A549 (cell line): ENCODE results near the gene ABCA3.

Source experiments
- CEBPB ChIP-seq, 2 experiments: fragments of >200 bp in 1 of 2; sonication (Bioruptor Twin) in 1 of 2; formaldehyde crosslinking in 1 of 2; IDR thresholded peaks; 2 replicates each; pipeline ENCODE4 v1.6.1; 2012 to 2016
- CHD2 ChIP-seq: fragments of 150-350 bp; IDR thresholded peaks from 2 replicates; pipeline ENCODE4 v1.6.1; 2014; ENCODE audit warnings: low read length; ENCODE audit not compliant: partially characterized antibody
- E2F6 ChIP-seq: IDR thresholded peaks from 2 replicates; pipeline ENCODE4 v1.6.1; 2012; ENCODE audit warnings: low read depth, borderline replicate concordance
- MYC ChIP-seq: IDR thresholded peaks from 2 replicates; pipeline ENCODE4 v1.6.1; 2012; ENCODE audit warnings: mild to moderate bottlenecking, inconsistent platforms, low read length, improper control_type of control experiment, borderline replicate concordance
- PBX3 ChIP-seq: IDR thresholded peaks from 2 replicates; pipeline ENCODE4 v1.6.1; 2012
- ZC3H11A ChIP-seq: fragments of 450-650 bp; IDR thresholded peaks from 2 replicates; pipeline ENCODE4 v1.6.1; 2014; ENCODE audit warnings: antibody characterized with exemption, mild to moderate bottlenecking
- TF ChIP-seq, protein P1 (sequence below): fragments of >200 bp; sonication (Bioruptor Twin); formaldehyde crosslinking; IDR thresholded peaks from 3 replicates; pipeline ENCODE4 v1.5.1; 2016

DNA sequence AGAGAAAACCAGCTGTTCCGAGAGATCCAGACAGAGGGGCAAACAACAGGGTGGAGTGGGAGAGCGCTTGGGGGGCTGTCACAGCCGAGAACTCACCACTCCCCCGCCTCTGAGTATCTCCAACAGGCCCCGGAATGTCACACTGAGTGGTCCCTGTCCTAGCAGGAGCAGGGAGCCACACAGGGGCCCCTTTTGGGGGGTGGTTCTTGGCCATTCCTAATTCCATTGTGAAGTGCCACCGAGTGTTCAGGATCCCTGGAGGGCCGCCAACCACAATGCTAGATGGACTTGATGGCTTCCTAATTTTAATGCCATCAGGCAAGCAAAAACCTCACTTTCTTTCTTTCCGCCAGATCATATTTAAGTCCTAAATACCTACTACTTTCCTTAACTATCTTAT is 16.8 kb downstream of the ABCA3 start:
- TF ChIP-seq MYC (no peak), CHD2 (no peak), PBX3 (no peak), ZC3H11A (no peak), CEBPB (IDR thresholded peaks at IDR 0.05) (no peak), E2F6 (no peak)
- TF ChIP-seq, protein P1, sequence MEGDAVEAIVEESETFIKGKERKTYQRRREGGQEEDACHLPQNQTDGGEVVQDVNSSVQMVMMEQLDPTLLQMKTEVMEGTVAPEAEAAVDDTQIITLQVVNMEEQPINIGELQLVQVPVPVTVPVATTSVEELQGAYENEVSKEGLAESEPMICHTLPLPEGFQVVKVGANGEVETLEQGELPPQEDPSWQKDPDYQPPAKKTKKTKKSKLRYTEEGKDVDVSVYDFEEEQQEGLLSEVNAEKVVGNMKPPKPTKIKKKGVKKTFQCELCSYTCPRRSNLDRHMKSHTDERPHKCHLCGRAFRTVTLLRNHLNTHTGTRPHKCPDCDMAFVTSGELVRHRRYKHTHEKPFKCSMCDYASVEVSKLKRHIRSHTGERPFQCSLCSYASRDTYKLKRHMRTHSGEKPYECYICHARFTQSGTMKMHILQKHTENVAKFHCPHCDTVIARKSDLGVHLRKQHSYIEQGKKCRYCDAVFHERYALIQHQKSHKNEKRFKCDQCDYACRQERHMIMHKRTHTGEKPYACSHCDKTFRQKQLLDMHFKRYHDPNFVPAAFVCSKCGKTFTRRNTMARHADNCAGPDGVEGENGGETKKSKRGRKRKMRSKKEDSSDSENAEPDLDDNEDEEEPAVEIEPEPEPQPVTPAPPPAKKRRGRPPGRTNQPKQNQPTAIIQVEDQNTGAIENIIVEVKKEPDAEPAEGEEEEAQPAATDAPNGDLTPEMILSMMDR = no peak
